HG03159 (cell line): ENCODE data around the gene PCMTD2.

ENCODE experiments used
- ATAC-seq: cut with Tn5 transposase; IDR thresholded peaks from one replicate; pipeline ENCODE4 v1.9.1; 2021; ENCODE audit warnings: mild to moderate bottlenecking, moderate library complexity; ENCODE audit not compliant: unreplicated experiment

Gene PCMTD2

GRCh38 chr20:64255361-64256281 lies at the start of gene PCMTD2:
TSS of gene PCMTD2 (plus strand) at chr20:64255748. CDS start at chr20:64259966, 4,218 bp downstream.
- peak; percentile 72 for ATAC-seq

- no peak for ATAC-seq
Measured at GRCh38 chr20:64206614-64207013, 48.9 kb upstream of the PCMTD2 start.

- no peak for ATAC-seq
Measured at GRCh38 chr20:64207641-64208590, 47.6 kb upstream of the PCMTD2 start.

- no peak for ATAC-seq
Measured at GRCh38 chr20:64209148-64209547, 46.4 kb upstream of the PCMTD2 start.

- ATAC-seq: no peak
Measured at GRCh38 chr20:64210656-64211369, 44.7 kb upstream of the PCMTD2 start.

- ATAC-seq: no peak
Measured at GRCh38 chr20:64211874-64212658, 43.5 kb upstream of the PCMTD2 start.

GRCh38 chr20:64212755-64213154 lies 42.8 kb upstream of the PCMTD2 start:
- no peak for ATAC-seq

- ATAC-seq: no peak
Measured at GRCh38 chr20:64214113-64214512, 41.4 kb upstream of the PCMTD2 start.

- no peak for ATAC-seq
Measured at GRCh38 chr20:64214952-64215351, 40.6 kb upstream of the PCMTD2 start.

- ATAC-seq: no peak
Measured at GRCh38 chr20:64216036-64216435, 39.5 kb upstream of the PCMTD2 start.

- ATAC-seq: no peak
Measured at GRCh38 chr20:64216910-64217309, 38.6 kb upstream of the PCMTD2 start.

GRCh38 chr20:64217539-64218221 lies 37.9 kb upstream of the PCMTD2 start:
- ATAC-seq: no peak

- ATAC-seq: no peak
Measured at GRCh38 chr20:64219202-64219601, 36.3 kb upstream of the PCMTD2 start.

GRCh38 chr20:64219730-64220129 lies 35.8 kb upstream of the PCMTD2 start:
- ATAC-seq: no peak

GRCh38 chr20:64220420-64220819 lies 35.1 kb upstream of the PCMTD2 start:
- ATAC-seq: no peak

- ATAC-seq: no peak
Measured at GRCh38 chr20:64220891-64221527, 34.5 kb upstream of the PCMTD2 start.

GRCh38 chr20:64222291-64222735 lies 33.2 kb upstream of the PCMTD2 start:
- ATAC-seq: no peak

GRCh38 chr20:64222851-64223525 lies 32.6 kb upstream of the PCMTD2 start:
- no peak for ATAC-seq
